HEK293 (cell line): Measurements from ENCODE around the gene RNF13.

ENCODE experiments used
- CTCF ChIA-PET: fragments of 350-600 bp; formaldehyde crosslinking; extraction: SDS; loops from one replicate; lab custom pipeline; 2021; ENCODE audit warnings: antibody characterized with exemption; lab: Yijun Ruan, JAX
- POLR2A ChIA-PET: fragments of 300-600 bp; formaldehyde crosslinking; extraction: SDS; loops from one replicate; lab custom pipeline; 2020; ENCODE audit warnings: antibody characterized with exemption, inconsistent platforms; lab: Yijun Ruan, JAX
- H3K27ac ChIP-seq: fragments of 200-500 bp; sonication (Bioruptor generic); 2 replicates; pipeline ENCODE4 v1.5.1; 2014; ENCODE audit warnings: low read depth, low read length, control low read depth, inconsistent platforms; ENCODE audit errors: extremely low read depth
- H3K36me3 ChIP-seq, 2 experiments: fragments of 200-500 bp in 1 of 2; sonication (Bioruptor generic) in 1 of 2; 1 replicate in 1 of 2; 2 replicates in 1 of 2; pipeline ENCODE4 v1.5.1; 2014 to 2017; ENCODE audit warnings: inconsistent platforms in 2 of 2, low read length in 2 of 2; ENCODE audit not compliant: control insufficient read depth in 2 of 2, insufficient read depth in 1 of 2
- H3K4me1 ChIP-seq: fragments of 200-500 bp; sonication (Bioruptor generic); 2 replicates; pipeline ENCODE4 v1.5.1; 2014; ENCODE audit warnings: mild to moderate bottlenecking, low read length, inconsistent platforms; ENCODE audit not compliant: control insufficient read depth, insufficient read depth
- H3K4me3 ChIP-seq: 2 replicates; pipeline ENCODE4 v1.5.1; 2011; ENCODE audit warnings: low read depth, mild to moderate bottlenecking, control low read depth, low read length, moderate library complexity
- H3K9me3 ChIP-seq: fragments of 200-500 bp; sonication (Bioruptor generic); 2 replicates; pipeline ENCODE4 v1.5.1; 2014; ENCODE audit warnings: low read depth, low read length, inconsistent platforms; ENCODE audit not compliant: control insufficient read depth, insufficient read depth
- GLI2 ChIP-seq: fragments of 450-650 bp; formaldehyde crosslinking; IDR thresholded peaks from 2 replicates; pipeline ENCODE4; 2017; ENCODE audit warnings: missing biosample characterization, missing genetic modification characterization, low read depth, borderline replicate concordance
- MZF1 ChIP-seq: fragments of 450-650 bp; formaldehyde crosslinking; IDR thresholded peaks from 2 replicates; pipeline ENCODE4 v1.5.1; 2017; ENCODE audit warnings: missing biosample characterization, missing genetic modification characterization, borderline replicate concordance
- REPIN1 ChIP-seq: fragments of 450-650 bp; formaldehyde crosslinking; IDR thresholded peaks from 2 replicates; pipeline ENCODE4 v1.5.1; 2017; ENCODE audit warnings: missing biosample characterization, missing genetic modification characterization, low read depth
- ZEB2 ChIP-seq: fragments of 450-650 bp; formaldehyde crosslinking; IDR thresholded peaks from 2 replicates; pipeline ENCODE4 v1.5.1; 2016; ENCODE audit warnings: missing biosample characterization, missing genetic modification characterization
- ZFP37 ChIP-seq: fragments of 450-650 bp; formaldehyde crosslinking; IDR thresholded peaks from 2 replicates; pipeline ENCODE4 v1.5.1; 2016; ENCODE audit warnings: missing biosample characterization, missing genetic modification characterization
- ZIC2 ChIP-seq: fragments of 450-650 bp; formaldehyde crosslinking; IDR thresholded peaks from 2 replicates; pipeline ENCODE4 v1.5.1; 2016; ENCODE audit warnings: missing biosample characterization, missing genetic modification characterization
- ZNF174 ChIP-seq: fragments of 450-650 bp; formaldehyde crosslinking; IDR thresholded peaks from 2 replicates; pipeline ENCODE4 v1.5.0; 2017; ENCODE audit warnings: missing biosample characterization, mild to moderate bottlenecking, missing genetic modification characterization
- ZNF239 ChIP-seq: fragments of 450-650 bp; formaldehyde crosslinking; IDR thresholded peaks from 2 replicates; pipeline ENCODE4 v1.5.1; 2016; ENCODE audit warnings: missing biosample characterization, missing genetic modification characterization
- ZNF248 ChIP-seq: fragments of 450-650 bp; formaldehyde crosslinking; IDR thresholded peaks from 2 replicates; pipeline ENCODE4 v1.5.1; 2017; ENCODE audit warnings: missing biosample characterization, missing genetic modification characterization
- ZNF292 ChIP-seq: fragments of 450-650 bp; formaldehyde crosslinking; IDR thresholded peaks from 2 replicates; pipeline ENCODE4 v1.5.1; 2016; ENCODE audit warnings: low read depth, missing biosample characterization, missing genetic modification characterization, borderline replicate concordance
- ZNF341 ChIP-seq: fragments of 450-650 bp; formaldehyde crosslinking; IDR thresholded peaks from 2 replicates; pipeline ENCODE4; 2016; ENCODE audit warnings: low read depth, missing biosample characterization, missing genetic modification characterization
- ZNF394 ChIP-seq: fragments of 450-650 bp; formaldehyde crosslinking; IDR thresholded peaks from 2 replicates; pipeline ENCODE4 v1.5.1; 2016; ENCODE audit warnings: missing biosample characterization, missing genetic modification characterization, mild to moderate bottlenecking, moderate library complexity, borderline replicate concordance
- ZNF426 ChIP-seq: fragments of 450-650 bp; formaldehyde crosslinking; IDR thresholded peaks from 2 replicates; pipeline ENCODE4 v1.5.1; 2017; ENCODE audit warnings: missing biosample characterization, missing genetic modification characterization, mild to moderate bottlenecking, inconsistent platforms, moderate library complexity
- ZNF624 ChIP-seq: fragments of 450-650 bp; formaldehyde crosslinking; IDR thresholded peaks from 2 replicates; pipeline ENCODE4 v1.5.1; 2017; ENCODE audit warnings: missing biosample characterization, missing genetic modification characterization
- ZNF660 ChIP-seq: fragments of 450-650 bp; IDR thresholded peaks from 2 replicates; pipeline ENCODE4 v1.5.1; 2018; ENCODE audit warnings: missing biosample characterization, mild to moderate bottlenecking, missing genetic modification characterization
- ZNF677 ChIP-seq: fragments of 450-650 bp; IDR thresholded peaks from 2 replicates; pipeline ENCODE4 v1.5.0; 2018; ENCODE audit warnings: missing biosample characterization, mild to moderate bottlenecking, missing genetic modification characterization, moderate library complexity
- ZNF830 ChIP-seq: fragments of 450-650 bp; IDR thresholded peaks from 2 replicates; pipeline ENCODE4 v1.5.0; 2018; ENCODE audit warnings: missing biosample characterization, missing genetic modification characterization, low read depth, mild to moderate bottlenecking, moderate library complexity
- TF ChIP-seq, protein P1 (sequence below): IDR thresholded peaks from 2 replicates; pipeline ENCODE4 v1.6.1; 2011; ENCODE audit warnings: mild to moderate bottlenecking, low read depth, low read length, borderline replicate concordance
- TF ChIP-seq, protein P2 (sequence below): fragments of 450-650 bp; formaldehyde crosslinking; IDR thresholded peaks from 2 replicates; pipeline ENCODE4 v1.5.1; 2016; ENCODE audit warnings: missing biosample characterization, missing genetic modification characterization

RNF13 gene

DNA sequence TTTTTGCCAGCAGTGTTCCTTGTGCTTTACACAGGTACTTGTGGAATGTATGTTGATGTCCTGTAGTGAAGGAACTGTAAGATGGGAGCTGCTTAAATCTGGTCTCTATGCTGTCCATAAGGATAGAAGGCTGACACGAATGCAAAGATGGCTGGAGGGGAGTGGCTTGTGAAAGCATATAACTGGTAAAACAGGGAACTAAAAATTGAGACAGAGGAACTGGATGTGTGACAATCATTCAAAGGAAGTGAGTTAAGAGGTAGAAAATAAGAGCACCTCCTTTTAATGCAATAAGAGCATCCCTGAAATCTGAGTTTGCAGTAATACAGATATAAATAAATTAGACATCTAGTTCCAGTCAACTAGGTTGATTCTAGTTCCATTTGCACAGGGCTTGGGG lies 35.2 kb downstream of the RNF13 start (continued):
- TF ChIP-seq ZNF394: no peak
- TF ChIP-seq, all 188 proteins: peak for 0

- no peaks in the 10 kb centered on the region for H3K4me1 ChIP-seq
- ChIA-PET CTCF (no interaction called here), POLR2A (no interaction called here)
- peaks cover 3 to 17% of the 10 kb centered on the region in 2 experiments for H3K36me3 ChIP-seq
- no peak overlapping the region for H3K27ac ChIP-seq
- TF ChIP-seq ZNF174 (tag by site-specific recombination) (no peak), GLI2 (tag by site-specific recombination) (no peak), ZNF248 (tag by site-specific recombination) (no peak), ZNF677 (tag by site-specific recombination) (no peak), ZNF830 (tag by site-specific recombination) (no peak), ZNF426 (no peak), ZNF660 (no peak), ZFP37 (tag by site-specific recombination) (no peak), ZNF239 (tag by site-specific recombination) (no peak), ZIC2 (tag by site-specific recombination) (no peak), ZNF341 (tag by site-specific recombination) (no peak), ZNF292 (tag by site-specific recombination) (no peak), ZEB2 (tag by site-specific recombination) (no peak), MZF1 (no peak), REPIN1 (tag by site-specific recombination) (no peak)
- TF ChIP-seq, protein P1, sequence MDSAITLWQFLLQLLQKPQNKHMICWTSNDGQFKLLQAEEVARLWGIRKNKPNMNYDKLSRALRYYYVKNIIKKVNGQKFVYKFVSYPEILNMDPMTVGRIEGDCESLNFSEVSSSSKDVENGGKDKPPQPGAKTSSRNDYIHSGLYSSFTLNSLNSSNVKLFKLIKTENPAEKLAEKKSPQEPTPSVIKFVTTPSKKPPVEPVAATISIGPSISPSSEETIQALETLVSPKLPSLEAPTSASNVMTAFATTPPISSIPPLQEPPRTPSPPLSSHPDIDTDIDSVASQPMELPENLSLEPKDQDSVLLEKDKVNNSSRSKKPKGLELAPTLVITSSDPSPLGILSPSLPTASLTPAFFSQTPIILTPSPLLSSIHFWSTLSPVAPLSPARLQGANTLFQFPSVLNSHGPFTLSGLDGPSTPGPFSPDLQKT: no peak
- TF ChIP-seq, protein P2, sequence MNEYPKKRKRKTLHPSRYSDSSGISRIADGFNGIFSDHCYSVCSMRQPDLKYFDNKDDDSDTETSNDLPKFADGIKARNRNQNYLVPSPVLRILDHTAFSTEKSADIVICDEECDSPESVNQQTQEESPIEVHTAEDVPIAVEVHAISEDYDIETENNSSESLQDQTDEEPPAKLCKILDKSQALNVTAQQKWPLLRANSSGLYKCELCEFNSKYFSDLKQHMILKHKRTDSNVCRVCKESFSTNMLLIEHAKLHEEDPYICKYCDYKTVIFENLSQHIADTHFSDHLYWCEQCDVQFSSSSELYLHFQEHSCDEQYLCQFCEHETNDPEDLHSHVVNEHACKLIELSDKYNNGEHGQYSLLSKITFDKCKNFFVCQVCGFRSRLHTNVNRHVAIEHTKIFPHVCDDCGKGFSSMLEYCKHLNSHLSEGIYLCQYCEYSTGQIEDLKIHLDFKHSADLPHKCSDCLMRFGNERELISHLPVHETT (tag by site-specific recombination): no peak
- no peak overlapping the region for H3K4me3 ChIP-seq
- no peaks in the 10 kb centered on the region for H3K9me3 ChIP-seq
Measured at GRCh38 chr3:149848688-149849087, 35.7 kb downstream of the RNF13 start.

DNA sequence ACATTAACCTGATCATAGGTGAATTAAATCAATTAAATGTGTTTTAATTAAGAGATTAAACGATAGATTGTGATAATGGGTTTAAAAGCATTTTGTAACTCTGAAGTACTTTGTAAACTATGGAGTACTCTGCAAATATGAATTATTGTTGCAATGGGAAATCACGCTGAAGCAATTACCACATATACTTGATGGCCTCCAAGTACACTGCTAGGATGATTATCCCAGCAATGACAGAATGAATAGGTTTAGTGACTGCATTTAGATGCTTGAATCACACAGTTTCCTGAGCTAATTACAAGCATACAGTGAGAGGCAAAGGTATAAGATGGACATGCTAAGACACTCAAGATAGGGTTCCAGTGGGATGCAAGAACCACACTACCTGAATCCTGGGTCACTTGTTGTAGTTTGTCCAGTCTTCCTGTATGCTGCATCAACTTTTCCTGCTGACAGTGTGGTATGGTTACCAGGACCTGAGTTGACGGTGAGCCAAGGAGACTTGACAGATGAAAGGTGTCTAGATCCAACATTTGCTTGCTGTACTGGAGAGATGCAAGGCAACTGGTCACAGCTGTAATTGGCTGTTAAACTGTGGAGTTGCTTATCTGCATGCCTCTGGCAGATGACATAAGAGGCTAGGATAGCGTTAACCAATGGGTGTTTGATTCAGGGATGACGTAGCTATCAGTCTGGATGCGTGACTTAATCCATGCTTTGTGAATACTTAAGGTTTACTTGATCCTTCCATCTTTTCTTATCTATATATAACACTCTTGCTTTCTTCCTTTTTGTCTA lies 38.0 kb downstream of the RNF13 start:
- Histone ChIP-seq H3K4me1 (no peaks in the 10 kb centered on the region), H3K9me3 (no peaks in the 10 kb centered on the region), H3K4me3 (no peak overlapping the region), H3K36me3 (peaks cover 7 to 30% of the 10 kb centered on the region in 2 experiments), H3K27ac (no peak overlapping the region)
- CTCF ChIA-PET: interaction anchor here (1.1 kb wide), 1 partner anchor 78 kb away, joined by 3 read pairs; no protein-coding TSS in a partner anchor
- POLR2A ChIA-PET: no interaction called here
- TF ChIP-seq ZNF624: no peak
